HepG2 (cell line): ENCODE results near the gene LRRC45. TPM values are rescaled to one million over a fixed set of nuclear protein-coding genes. Genes with fewer than 3 reads are reported as not detected.
A peak's percentile ranks its signal among the peaks of the same experiment; 100 is the strongest.

Source experiments
- CEBPB ChIP-seq: IDR thresholded peaks from 2 replicates; pipeline ENCODE4 v1.6.1; 2011; ENCODE audit warnings: low read depth, low read length, improper control_type of control experiment, borderline replicate concordance
- FUBP1 ChIP-seq: sonication (generic); formaldehyde crosslinking; IDR thresholded peaks from 2 replicates; pipeline ENCODE4 v1.5.1; 2020; ENCODE audit warnings: missing genetic modification reagents, mild to moderate bottlenecking, borderline replicate concordance
- HOXA5 ChIP-seq: sonication (generic); formaldehyde crosslinking; IDR thresholded peaks from 2 replicates; pipeline ENCODE4 v1.4.0; 2020; ENCODE audit warnings: missing genetic modification reagents
- KLF15 ChIP-seq: sonication (generic); formaldehyde crosslinking; IDR thresholded peaks from 2 replicates; pipeline ENCODE4 v1.8.1; 2023; ENCODE audit warnings: borderline replicate concordance, mild to moderate bottlenecking, inconsistent platforms, missing genetic modification reagents, mixed read lengths
- PHF5A ChIP-seq: IDR thresholded peaks from one replicate; pipeline ENCODE4 v1.6.1; 2018; ENCODE audit warnings: low read depth, missing genetic modification reagents; ENCODE audit not compliant: unreplicated experiment
- SRSF4 ChIP-seq: fragments of 200-400 bp; formaldehyde crosslinking; IDR thresholded peaks from one replicate; pipeline ENCODE4 v1.6.1; 2018; ENCODE audit warnings: mild to moderate bottlenecking, low read depth, low read length, moderate library complexity; ENCODE audit not compliant: poor library complexity, severe bottlenecking
- TARDBP ChIP-seq: sonication (generic); formaldehyde crosslinking; IDR thresholded peaks from 2 replicates; pipeline ENCODE4 v1.8.0; 2022; ENCODE audit warnings: mild to moderate bottlenecking, missing genetic modification reagents
- TBX3 ChIP-seq: fragments of 450-650 bp; IDR thresholded peaks from 2 replicates; pipeline ENCODE4 v1.6.1; 2017; ENCODE audit warnings: antibody characterized with exemption, mild to moderate bottlenecking, inconsistent platforms, borderline replicate concordance
- ZIK1 ChIP-seq: sonication (generic); formaldehyde crosslinking; IDR thresholded peaks from 2 replicates; pipeline ENCODE4 v1.5.0; 2020; ENCODE audit warnings: mild to moderate bottlenecking, low read depth, missing genetic modification reagents, borderline replicate concordance
- ZNF740 ChIP-seq: sonication (generic); formaldehyde crosslinking; IDR thresholded peaks from 2 replicates; pipeline ENCODE4 v1.4.0; 2020; ENCODE audit warnings: missing genetic modification reagents
- ZNF816 ChIP-seq: sonication (generic); formaldehyde crosslinking; IDR thresholded peaks from 2 replicates; pipeline ENCODE4 v1.8.0; 2022; ENCODE audit warnings: missing genetic modification reagents, mild to moderate bottlenecking, borderline replicate concordance
- ZNF83 ChIP-seq: sonication (generic); formaldehyde crosslinking; IDR thresholded peaks from 2 replicates; pipeline ENCODE4 v1.4.0; 2020; ENCODE audit warnings: missing genetic modification reagents, mild to moderate bottlenecking, borderline replicate concordance
- ZSCAN30 ChIP-seq: sonication (generic); formaldehyde crosslinking; IDR thresholded peaks from 2 replicates; pipeline ENCODE4 v1.5.0; 2020; ENCODE audit warnings: mild to moderate bottlenecking, missing genetic modification reagents
- polyA plus RNA-seq, 8 experiments: library from polyadenylated mRNA; depleted of rRNA in 3 of 8; stranded (reverse) in 7 of 8; unstranded in 1 of 8; fragments of >200 nt; fragmentation: Illumina TruSeq in 4 of 8; extraction: Trizol in 4 of 8; gene quantifications; 2 replicates each; pipeline versions ENCODE4 v1.2.1 to v1.2.3, GENCODE V29; 2011 to 2016; ENCODE audit warnings: low read depth in 4 of 8, missing spikeins in 1 of 8, mixed read lengths in 1 of 8; ENCODE audit not compliant: insufficient read depth in 1 of 8
- total RNA-seq, 5 experiments: library from RNA; depleted of rRNA; stranded (reverse); fragments of >200 nt; fragmentation: Illumina TruSeq; extraction: Trizol; gene quantifications; 2 replicates each; pipeline ENCODE4 v1.2.3, GENCODE V29; 2016; ENCODE audit warnings: low read depth in 1 of 5
- TF ChIP-seq, protein P1 (sequence below): IDR thresholded peaks from 2 replicates; pipeline ENCODE4 v1.6.1; 2016; ENCODE audit warnings: missing genetic modification reagents, missing compliant biosample characterization
- TF ChIP-seq, protein P2 (sequence below): fragments of 450-650 bp; IDR thresholded peaks from 2 replicates; pipeline ENCODE4 v1.6.1; 2017
- TF ChIP-seq, protein P3 (sequence below): IDR thresholded peaks from 2 replicates; pipeline ENCODE4 v1.6.1; 2018; ENCODE audit warnings: missing genetic modification reagents
- TF ChIP-seq, protein P4 (sequence below): sonication (generic); formaldehyde crosslinking; IDR thresholded peaks from 2 replicates; pipeline ENCODE4 v1.4.0; 2020; ENCODE audit warnings: missing genetic modification reagents, borderline replicate concordance

The LRRC45 gene
- total and polyA plus RNA-seq, 2 of the 13 experiments (the other 11 are each of a cell fraction or from before 2014, with no cell fraction given), result 11.6 to 48.1 TPM

DNA sequence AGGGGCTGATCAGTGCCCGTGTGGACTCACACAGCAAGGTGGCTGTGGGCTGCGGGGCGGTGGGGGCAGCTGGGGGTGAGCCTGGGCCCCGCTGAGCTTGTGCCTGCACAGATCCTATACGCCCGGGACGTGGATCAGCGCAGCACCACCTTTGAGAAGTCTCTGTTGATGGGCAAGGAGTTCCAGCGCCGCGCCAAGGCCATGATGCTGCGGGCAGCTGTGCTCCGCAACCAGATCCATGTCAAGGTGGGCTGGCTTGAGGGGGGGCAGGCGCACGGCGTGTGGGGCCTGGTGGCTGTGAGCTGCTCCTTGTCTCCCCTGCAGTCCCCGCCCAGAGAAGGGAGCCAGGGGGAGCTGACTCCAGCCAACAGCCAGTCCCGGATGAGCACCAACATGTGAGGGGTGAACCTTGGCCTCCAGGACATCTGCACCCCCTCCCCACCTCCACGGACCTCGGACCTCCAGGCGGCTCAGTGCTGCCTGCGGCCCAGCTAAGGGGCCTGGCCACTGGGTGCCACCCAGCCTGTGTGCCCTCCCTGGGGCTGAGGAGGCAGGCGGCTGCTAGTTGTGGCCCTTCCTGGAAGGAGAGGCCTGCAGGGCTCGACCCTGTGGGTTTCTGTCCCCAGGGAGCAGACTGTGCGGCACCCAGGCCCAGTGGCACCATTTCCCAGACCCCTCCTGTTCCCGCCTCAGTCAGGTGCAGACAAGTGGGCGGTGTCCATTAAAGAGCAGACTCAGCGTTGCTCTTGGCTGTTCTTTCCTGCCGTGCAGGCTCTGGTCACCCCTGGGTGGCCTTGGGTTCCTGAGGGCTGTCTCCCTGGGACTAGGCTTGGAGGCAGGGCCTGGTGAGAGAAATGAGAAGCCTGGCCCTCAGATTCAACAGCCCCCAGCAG is 33.9 kb downstream of the LRRC45 start (continued):
- TF ChIP-seq, protein P1, sequence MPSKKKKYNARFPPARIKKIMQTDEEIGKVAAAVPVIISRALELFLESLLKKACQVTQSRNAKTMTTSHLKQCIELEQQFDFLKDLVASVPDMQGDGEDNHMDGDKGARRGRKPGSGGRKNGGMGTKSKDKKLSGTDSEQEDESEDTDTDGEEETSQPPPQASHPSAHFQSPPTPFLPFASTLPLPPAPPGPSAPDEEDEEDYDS (CRISPR knock-in tag), result no peak; the same call in 1 of the 2 replicates
- no peak for TF ChIP-seq ZIK1 (CRISPR knock-in tag)
- no peak for TF ChIP-seq ZSCAN30 (CRISPR knock-in tag)
- TF ChIP-seq, protein P2, sequence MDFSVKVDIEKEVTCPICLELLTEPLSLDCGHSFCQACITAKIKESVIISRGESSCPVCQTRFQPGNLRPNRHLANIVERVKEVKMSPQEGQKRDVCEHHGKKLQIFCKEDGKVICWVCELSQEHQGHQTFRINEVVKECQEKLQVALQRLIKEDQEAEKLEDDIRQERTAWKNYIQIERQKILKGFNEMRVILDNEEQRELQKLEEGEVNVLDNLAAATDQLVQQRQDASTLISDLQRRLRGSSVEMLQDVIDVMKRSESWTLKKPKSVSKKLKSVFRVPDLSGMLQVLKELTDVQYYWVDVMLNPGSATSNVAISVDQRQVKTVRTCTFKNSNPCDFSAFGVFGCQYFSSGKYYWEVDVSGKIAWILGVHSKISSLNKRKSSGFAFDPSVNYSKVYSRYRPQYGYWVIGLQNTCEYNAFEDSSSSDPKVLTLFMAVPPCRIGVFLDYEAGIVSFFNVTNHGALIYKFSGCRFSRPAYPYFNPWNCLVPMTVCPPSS, result no peak
- TF ChIP-seq TARDBP, result peak; percentile 61; the same call in 1 of the 2 replicates
- no peak for TF ChIP-seq TBX3
- no peak for TF ChIP-seq FUBP1 (CRISPR knock-in tag)
- peak; percentile 95 for TF ChIP-seq ZNF740 (CRISPR knock-in tag)
- no peak for TF ChIP-seq HOXA5 (CRISPR knock-in tag)
- TF ChIP-seq SRSF4, result peak; percentile 51
- peak; percentile 63; the same call in 1 of the 2 replicates for TF ChIP-seq ZNF83
- TF ChIP-seq CEBPB, result no peak
- peak; percentile 73 for TF ChIP-seq PHF5A
- no peak for TF ChIP-seq ZNF816 (CRISPR knock-in tag)
- 0 out of 2 replicates have a peak, but pooled peaks have one; percentile 7 for TF ChIP-seq KLF15 (CRISPR knock-in tag)
- TF ChIP-seq, protein P3, sequence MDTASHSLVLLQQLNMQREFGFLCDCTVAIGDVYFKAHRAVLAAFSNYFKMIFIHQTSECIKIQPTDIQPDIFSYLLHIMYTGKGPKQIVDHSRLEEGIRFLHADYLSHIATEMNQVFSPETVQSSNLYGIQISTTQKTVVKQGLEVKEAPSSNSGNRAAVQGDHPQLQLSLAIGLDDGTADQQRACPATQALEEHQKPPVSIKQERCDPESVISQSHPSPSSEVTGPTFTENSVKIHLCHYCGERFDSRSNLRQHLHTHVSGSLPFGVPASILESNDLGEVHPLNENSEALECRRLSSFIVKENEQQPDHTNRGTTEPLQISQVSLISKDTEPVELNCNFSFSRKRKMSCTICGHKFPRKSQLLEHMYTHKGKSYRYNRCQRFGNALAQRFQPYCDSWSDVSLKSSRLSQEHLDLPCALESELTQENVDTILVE, result no peak; the same call in 1 of the 2 replicates
- TF ChIP-seq, protein P4, sequence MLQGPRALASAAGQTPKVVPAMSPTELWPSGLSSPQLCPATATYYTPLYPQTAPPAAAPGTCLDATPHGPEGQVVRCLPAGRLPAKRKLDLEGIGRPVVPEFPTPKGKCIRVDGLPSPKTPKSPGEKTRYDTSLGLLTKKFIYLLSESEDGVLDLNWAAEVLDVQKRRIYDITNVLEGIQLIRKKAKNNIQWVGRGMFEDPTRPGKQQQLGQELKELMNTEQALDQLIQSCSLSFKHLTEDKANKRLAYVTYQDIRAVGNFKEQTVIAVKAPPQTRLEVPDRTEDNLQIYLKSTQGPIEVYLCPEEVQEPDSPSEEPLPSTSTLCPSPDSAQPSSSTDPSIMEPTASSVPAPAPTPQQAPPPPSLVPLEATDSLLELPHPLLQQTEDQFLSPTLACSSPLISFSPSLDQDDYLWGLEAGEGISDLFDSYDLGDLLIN, result no peak
